ENCODE results near the gene SYT7.

Gene SYT7

GRCh38 chr11:61585115-61585514, 4.2 kb upstream of the SYT7 start:
- no peak for DNase-seq (ENCODE audit: low read depth)

DNA sequence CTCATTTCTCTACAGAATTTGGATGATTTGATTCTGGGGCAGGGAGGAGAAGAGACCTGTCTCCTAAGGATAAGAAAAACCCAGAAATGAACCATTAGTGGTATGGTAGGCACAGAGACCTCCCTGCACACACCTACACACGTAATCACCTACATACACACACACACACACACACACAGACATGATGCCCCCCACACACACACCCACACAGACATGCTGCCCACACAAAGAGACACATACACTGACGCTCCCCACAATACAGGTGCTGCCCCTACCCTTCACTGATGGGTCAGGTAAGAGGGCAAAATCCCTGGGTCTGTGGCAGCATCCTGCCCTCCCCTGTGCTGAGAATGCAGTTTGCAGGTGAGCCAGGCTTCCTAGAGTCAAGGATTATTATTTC, 1.1 kb upstream of the SYT7 start:
- no peak for DNase-seq (ENCODE audit: low read depth)

DNA sequence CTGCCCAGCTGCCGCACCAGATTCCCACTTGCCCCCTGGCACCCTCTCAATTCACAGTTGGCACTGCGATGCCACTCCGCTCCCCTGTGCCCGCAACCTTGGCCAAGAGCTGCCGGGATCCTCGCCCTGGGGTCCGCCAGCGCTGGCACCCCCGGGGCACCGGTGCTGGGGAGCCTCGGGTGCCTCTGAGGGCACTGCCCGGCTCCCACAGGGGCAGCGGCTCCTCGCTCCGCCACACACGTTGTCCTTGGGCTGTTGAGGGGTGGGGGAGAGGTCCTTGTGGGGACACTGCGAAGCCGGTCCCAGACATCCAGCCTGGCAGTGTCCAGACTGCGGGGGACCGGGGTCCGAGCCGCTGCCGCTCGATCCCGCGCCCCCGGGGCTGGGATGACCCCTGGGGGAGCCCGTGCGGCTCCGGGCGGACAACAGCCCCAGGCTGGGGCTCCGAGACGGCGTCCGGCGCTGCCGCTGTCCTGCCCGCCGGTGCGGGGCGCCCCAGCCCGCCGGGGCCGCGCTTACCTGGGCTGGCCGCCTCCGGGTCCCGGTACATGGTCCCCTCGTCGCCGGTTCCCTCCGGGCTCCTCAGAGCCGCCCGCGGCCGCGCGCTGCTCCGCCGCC, 496 bp downstream of the SYT7 start:
- DNase-seq (ENCODE audit: low read depth), result no peak

DNA sequence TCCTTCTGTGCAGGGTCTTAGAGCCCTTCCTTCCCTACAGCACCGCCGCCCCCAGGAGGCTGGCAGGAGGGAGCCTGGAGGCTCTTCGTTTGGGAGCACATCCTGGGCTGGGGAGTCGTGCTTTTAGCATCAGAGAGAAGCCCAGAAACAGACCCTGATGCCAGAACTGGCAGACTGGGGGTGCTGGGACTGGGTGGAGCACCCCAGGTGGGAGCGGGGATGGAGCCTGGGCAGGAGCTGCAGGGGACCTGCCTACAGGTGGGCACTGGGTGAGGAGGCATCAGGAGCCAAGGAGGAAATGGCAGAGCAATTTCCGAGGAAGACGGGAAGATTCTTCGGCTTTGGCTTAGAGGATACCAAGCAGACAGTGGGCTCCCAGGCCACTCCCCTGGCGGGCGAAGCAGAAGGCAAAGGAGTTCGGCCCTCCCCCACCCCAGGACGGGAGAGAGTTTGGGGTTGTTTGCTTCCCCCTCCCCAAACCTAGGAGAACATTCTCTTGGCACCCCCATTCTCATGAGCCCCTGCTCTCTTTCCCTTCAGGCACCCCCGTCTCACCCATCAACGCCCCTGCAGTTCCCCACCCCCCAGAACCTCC, 1.1 kb downstream of the SYT7 start:
- DNase-seq (ENCODE audit: low read depth), result no peak

DNA sequence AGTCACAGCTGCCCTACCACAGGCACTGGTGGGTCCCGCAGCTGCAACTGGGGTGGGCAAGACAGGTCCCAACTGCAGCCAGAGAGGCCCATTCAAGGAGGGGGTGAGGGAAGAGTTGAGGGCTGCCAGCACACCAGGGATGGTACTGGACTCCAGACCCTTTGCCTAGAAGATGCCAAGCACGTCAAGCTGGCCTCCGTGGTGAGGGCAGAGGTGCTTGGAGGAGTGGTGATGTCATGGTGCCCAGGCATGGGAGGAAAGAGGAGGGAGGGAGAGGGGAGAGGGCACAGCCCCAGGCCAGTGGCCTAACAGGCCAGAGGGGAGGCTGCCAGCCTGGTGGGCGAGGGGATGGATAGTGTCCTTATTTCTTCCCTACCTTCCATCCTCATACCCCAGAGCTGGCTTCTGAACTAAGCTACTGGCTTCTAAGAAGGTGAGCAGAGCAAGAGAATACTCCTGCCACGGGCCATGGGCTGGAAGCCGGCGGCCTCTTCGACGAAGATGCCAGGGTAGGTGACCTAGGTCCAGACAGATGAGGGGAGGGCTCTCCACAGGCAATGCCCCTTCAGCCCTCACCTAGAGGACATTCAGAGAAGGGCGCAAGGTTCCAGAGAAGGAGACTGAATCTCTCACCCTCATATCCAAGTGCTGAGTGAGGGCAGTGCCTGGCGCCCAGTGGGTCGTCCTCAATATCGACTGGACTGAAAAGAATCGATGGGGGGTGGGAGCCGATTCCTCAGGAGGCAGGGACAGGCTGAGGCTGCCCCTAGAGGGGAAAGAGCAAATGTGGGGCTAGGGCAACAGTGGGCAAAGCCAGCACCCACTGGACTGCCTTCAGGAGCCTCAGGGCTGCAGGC, 1.8 kb downstream of the SYT7 start:
- DNase-seq (ENCODE audit: low read depth), result no peak

DNA sequence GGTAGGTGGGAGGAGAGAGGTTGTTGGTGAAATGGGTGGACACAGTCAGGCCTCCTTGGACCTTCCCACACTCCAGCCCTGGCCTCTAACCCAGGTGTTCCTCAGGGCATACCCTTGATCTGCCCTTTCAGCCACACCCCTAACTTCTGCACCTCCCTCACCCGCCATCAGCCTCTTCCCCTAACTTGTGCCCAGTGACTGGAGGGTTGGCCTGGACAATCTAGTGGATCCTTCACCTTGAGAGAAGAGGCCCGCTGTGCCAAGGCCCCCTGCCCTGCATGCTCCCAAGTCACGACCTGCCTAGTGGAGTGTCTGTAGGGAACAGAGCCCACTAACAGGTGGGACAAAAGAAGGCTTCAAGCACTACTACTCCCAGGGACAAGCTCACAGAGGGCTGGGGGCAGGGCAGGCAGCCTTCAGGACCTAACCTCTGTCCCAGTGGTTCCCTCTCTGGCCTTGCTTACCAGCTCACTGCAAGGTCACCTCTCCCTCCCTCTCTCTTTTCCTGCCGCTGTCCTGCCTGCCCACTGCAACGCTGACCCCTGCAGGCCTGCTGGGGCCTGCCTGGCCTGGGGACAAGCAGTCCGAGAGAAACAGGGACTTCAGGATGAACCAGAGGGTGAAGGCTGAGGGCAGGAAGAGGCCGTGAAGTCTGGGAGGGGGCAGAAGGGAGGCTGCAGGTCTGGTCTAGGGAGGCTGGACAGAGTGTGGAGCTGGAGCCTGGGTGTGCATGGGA, 3.3 kb downstream of the SYT7 start:
- DNase-seq (ENCODE audit: low read depth), result no peak

- DNase-seq (ENCODE audit: low read depth), result no peak
Observed at GRCh38 chr11:61575886-61576861, 4.7 kb downstream of the SYT7 start.

DNA sequence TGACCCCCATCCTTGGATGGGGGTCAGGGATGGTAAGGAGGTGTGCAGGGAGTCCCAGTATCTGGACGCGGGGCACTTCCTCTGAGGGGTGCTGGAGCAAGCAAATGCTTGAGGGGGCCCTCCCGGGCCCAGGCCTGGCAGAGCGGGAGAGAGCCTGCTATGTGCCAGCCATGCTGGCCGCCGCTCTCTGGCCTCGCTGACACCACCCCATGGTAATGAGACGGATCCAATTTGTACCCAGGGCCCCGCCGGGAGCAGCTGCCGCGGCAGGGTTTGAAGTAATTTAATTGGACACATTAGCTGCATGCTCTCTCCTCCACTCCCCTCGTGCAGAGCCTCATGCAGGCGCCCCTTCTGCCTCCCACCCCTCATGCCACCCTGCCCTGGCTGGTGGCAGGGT, 6.3 kb downstream of the SYT7 start:
- no peak for DNase-seq (ENCODE audit: low read depth)

GRCh38 chr11:61572913-61573312, 8.0 kb downstream of the SYT7 start:
- no peak for DNase-seq (ENCODE audit: low read depth)

- no peak for DNase-seq (ENCODE audit: low read depth)
Observed at GRCh38 chr11:61571869-61572268, 9.0 kb downstream of the SYT7 start.

- no peak for DNase-seq (ENCODE audit: low read depth)
Observed at GRCh38 chr11:61571337-61571736, 9.5 kb downstream of the SYT7 start.

DNA sequence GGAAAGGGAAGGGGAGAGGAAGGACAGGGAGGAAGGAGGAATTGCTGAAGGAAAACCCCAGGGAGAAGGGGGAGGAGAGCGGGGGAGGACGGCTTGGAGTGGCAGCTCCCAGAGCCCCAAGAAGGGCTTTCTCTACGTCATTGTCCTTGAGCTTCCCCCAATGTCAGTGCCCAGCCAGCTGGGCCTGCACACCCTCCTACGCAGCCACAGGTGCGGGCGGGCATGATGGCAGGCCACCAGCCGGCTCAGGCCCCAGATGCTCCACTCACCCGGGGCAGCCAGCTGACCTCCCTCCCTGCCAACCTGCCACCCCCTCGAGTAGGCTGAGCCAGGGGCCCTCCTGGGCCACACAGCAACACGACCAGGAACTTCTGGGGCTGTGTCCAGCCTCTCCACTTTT, 11.2 kb downstream of the SYT7 start:
- no peak for DNase-seq (ENCODE audit: low read depth)

DNA sequence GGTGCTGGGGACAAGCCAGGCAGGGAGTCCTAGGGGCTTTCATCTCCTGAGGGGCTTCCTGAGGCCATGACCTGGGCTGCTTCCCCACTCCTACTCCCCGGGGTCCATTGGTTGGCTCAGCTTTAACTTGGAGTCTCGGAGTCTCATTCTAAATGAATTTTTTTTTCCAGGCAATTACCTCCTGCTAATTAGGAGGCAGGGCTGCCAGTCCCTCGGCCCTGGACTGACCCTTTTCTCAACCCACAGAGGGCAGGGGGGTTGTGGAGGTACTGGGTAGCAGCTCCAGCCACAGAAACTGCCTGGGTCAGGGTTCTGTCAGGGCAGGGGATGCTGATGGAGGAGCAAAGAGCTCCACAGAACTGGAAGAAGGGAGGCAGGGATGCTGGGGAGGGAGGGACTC, 11.9 kb downstream of the SYT7 start:
- no peak for DNase-seq (ENCODE audit: low read depth)

DNA sequence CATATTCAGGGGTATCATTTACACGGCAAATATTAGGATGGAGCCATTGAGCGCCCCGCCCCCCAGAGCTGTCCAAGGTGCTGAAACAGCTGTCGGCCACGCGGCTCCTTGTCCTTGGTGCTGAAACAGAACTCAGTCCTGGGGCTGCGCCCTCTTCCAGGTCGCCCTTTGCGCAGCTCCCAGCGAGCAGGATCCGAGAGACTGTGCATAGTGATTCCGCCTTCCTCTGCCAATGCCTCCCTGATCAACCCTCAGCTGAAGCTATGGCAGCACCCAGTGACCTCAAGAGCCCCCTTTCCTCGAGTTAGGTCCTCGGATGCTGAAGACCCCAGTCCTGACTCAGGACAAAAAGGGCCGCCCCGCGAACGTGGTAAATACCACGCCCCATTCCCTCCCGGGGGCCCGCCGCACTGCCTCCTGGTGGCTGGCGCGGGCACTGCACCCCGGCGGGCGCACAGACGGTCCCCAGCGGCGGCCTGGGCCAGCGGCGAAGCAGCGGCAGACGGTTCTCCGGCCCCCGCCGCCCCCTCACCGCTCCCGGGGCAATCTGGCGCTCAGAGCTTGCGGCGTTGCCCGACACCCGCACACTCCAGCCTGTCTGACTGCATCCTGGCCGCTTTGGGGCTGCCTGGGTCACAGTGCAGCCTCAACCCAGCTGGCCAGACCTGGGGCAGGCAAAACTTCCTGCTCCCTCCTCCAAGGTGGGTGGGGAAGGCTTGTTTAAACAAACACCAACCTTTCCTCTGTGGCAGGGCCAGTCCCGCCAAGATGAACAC, 13.4 kb downstream of the SYT7 start:
- peak; percentile 60 for DNase-seq (ENCODE audit: low read depth)

- no peak for DNase-seq (ENCODE audit: low read depth)
Observed at GRCh38 chr11:61564936-61565696, 15.8 kb downstream of the SYT7 start.

DNA sequence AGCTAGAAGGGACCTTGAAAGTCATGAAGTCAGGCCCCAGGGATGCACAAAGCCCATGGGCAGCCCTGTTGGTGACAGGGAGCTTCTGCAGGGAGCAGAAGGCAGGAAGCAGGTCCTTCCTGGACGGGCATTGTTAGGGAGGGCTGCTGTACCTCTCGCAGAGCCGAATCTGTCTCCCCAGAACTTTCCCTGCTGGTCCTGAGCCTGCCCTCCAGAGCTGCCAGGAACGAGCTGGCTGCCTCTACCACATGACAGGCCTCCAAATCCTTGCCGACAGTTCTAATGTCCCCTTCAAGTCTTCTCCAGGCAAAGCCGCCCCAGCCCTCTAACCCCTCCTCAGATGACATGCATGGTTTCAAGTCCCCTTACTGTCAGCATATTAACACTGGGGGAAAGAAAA, 20.1 kb downstream of the SYT7 start:
- no peak for DNase-seq (ENCODE audit: low read depth)

- no peak for DNase-seq (ENCODE audit: low read depth)
Observed at GRCh38 chr11:61556621-61557020, 24.3 kb downstream of the SYT7 start.

GRCh38 chr11:61555978-61556377, 24.9 kb downstream of the SYT7 start:
- no peak for DNase-seq (ENCODE audit: low read depth)

DNA sequence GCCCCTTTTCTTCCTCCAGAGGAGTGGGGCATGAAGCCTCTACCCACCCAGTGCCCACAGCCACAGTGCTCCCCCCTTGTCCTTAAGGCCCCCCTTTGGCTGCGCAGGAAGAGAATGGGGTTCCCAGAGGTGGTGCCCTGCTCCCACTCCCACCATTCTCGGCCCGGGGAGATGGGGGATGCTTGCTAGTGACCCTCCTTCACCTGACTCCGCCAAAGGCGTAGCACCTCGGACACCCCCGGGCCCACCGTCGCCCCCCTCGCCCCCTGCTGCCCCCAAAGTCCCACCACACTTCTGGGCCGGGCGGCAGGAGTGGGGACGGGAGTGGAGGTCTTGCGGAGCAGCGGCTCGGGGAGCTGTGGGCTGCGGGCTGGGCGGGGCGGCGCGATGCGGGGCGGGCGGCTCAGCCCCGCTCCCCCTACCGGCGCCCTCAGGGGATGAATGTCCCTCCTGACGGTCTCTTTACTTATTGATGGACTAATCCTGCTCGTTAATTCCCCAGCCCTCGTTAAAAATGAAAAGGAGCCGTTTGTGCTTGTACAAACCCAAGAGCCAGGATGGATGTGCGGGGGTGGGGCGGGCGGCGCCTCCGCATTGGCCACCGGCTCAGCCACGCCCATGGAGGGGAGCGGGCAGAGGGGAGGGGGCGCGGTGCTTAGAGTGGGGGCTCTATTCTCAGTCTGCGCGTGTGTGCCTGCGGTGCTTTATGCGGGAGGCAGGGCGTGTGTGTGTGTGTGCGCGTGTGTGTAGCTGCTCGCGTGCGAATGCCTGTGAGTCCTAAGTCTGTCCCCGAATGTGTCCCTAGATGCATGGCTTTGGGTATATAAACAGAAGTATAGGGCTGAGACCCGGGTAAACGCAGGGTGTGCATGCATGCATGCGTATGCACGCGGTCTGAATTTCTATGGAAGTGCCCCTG, 25.6 kb downstream of the SYT7 start:
- DNase-seq (ENCODE audit: low read depth), result no peak
